GM08714 (cell line): ENCODE measurements around the gene OR10A4.
"Not testable (repeated sequence)": the region's sequence is repeated elsewhere in the genome, so short reads cannot be mapped to it uniquely, and the experiment has no call there.

Experiments used
- H3K4me3 ChIP-seq: fragments of 200-500 bp; sonication (Bioruptor generic); 2 replicates; pipeline ENCODE4 v1.5.1; 2014; ENCODE audit warnings: mild to moderate bottlenecking, low read length, inconsistent platforms
- ZNF274 ChIP-seq: IDR thresholded peaks from 2 replicates; pipeline ENCODE4 v1.6.1; 2012; ENCODE audit warnings: mild to moderate bottlenecking, low read depth, low read length

The OR10A4 gene

DNA sequence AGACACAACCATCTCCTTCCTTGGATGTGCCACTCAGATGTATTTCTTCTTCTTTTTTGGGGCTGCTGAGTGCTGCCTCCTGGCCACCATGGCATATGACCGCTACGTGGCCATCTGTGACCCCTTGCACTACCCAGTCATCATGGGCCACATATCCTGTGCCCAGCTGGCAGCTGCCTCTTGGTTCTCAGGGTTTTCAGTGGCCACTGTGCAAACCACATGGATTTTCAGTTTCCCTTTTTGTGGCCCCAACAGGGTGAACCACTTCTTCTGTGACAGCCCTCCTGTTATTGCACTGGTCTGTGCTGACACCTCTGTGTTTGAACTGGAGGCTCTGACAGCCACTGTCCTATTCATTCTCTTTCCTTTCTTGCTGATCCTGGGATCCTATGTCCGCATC, 489 bp downstream of the OR10A4 start:
- TF ChIP-seq ZNF274: no peak
- H3K4me3 ChIP-seq: no peak overlapping the region

DNA sequence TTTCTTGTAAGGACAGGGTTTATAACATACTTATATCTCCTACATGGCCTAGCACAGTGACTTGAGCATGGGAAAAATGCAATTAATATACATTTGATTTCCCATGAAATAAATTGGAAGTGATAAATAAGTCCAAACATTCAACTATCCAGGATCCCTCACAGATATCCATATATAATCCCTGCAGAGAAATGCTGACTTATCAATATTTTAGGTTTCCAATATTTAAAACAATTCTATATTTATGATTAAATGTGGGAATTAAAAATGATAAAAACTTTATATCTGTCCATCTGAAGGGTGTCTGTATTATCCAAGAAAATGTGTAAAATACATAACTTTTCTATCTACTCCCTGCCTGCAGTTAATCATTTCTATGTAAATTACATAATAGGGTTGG, 6.3 kb downstream of the OR10A4 start:
- no peak for TF ChIP-seq ZNF274
- no peak overlapping the region for H3K4me3 ChIP-seq

DNA sequence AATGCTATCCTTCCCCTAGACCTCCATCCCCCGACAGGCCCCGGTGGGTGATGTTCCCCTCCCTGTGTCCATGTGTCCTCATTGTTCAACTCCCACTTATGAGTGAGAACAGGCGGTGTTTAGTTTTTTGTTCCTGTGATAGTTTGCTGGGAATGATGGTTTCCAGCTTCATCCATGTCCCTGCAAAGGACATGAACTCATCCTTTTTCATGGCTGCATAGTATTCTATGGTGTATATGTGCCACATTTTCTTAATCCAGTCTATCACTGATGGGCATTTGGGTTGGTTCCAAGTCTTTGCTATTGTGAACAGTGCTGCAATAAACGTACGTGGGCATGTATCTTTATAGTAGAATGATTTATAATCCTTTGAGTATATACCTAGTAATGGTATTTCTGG, 11.3 kb downstream of the OR10A4 start:
- not testable (repeated sequence) for H3K4me3 ChIP-seq

DNA sequence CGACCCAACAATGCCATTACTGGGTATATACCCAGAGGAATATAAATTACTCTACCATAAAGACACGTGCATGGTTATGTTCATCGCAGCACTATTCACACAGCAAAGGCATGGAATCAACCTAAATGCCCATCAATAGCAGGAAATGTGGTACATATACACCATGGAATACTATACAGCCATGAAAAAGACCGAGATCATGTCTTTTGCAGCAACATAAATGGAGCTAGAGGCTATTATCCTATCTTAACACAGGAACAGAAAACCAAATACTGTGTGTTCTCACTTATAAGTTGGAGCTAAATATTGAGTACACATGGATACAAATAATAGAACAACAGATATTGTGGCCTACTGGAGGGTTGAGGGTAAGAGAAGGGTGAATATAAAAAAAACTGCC, 12.4 kb downstream of the OR10A4 start:
- H3K4me3 ChIP-seq: no peak overlapping the region
- TF ChIP-seq ZNF274: no peak

DNA sequence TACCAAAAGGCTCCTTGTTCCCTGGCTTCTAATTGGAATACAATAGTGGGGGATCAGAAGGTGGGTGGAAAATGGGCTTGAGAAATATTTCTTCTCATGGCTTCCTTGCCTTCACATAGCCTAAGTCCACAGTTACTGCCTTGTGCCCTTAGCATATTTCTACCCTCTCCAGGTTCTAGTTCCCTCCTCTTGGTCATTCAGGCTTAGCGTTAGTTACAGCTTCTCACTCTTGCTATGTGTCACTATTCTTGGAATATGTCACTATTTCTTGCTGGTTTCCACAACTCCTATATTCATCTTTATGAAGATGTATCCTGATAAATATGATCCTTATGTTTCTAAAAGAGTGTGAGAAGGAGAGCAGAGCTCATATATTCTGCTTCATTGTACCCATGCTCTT, 13.4 kb downstream of the OR10A4 start:
- no peak for TF ChIP-seq ZNF274
- no peak overlapping the region for H3K4me3 ChIP-seq

DNA sequence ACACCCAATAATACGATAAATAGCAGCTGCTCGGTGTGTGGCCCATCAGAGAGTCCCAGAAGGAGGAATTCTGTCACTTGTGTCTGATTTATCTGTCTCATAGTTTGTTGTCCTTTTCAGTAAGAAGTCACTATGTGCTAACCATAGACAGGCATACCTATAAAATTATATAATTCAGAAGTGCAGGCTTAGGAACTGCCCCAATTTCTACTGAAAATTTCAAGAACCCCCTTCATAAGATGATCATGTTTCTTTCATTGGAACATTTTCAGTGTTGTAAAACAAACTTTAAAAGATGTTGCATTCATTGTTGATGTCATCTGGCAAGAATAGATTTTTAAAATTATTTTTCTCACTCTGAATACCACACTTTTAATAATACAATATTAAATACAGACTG, 16.0 kb downstream of the OR10A4 start, which contains the start of gene OR2D2:
TSS of gene OR2D2 (minus strand) at position 101 of the 400 bp plus-strand sequence. CDS start at position 101, 0 bp downstream.
- TF ChIP-seq ZNF274: no peak
- H3K4me3 ChIP-seq: no peak within 1 kb of the TSS

DNA sequence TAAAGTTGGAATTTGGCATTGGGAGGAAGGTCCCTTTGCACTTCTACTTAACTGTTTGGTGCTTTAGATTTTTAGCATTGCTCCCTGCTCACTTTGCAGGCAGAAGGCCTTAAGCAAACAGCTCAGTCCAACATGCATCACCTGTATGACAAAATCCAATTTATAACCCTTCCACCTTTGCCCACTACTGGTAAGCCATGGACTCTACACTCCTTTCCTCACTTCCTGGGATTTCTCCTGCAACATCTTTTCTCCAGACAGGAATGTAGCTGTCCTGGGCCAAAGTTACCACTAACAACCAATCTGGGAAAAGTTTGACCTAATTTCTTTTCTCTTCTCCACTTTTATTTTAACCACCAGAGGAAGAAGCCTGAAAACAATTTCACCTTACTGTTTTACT, 17.7 kb downstream of the OR10A4 start:
- TF ChIP-seq ZNF274: no peak
- no peak overlapping the region for H3K4me3 ChIP-seq

DNA sequence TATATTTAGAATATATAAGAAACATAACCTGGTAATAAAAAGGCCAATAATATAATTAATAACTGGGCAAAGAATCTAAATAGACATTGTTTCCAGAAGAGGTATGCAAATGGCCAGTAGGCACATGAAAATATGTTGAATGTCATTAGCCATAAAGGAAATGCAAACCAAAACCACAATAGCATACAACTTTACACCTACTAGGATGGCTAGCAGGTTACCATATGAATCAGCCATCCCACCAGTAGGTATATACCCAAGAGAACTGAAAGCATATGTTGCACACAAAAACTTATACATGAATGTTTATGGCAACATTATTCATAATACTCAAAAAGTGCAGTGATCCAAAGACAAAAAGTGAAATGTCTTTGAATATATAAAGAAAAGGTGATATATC, 18.6 kb downstream of the OR10A4 start:
- H3K4me3 ChIP-seq: no peak overlapping the region
- no peak for TF ChIP-seq ZNF274

DNA sequence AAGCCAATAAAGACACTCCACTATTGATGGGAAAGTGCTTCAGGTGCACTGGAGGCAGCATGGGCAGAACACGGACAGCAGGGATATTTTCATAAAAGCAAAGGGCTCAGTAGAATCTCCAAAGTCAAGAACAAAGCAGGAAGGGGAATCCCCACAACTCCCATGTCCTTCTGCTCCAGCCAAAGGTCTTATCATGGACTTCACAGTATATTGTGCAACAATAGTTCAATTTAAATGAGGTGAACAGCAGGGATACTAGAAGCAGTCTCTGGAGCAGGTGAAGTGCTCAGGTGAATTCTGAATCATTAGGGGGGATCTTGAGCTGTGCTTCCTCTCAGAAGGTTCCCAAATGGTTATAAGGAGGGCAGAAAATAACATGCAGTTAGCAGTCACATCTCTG, 22.5 kb downstream of the OR10A4 start:
- no peak for TF ChIP-seq ZNF274
- H3K4me3 ChIP-seq: no peak overlapping the region

DNA sequence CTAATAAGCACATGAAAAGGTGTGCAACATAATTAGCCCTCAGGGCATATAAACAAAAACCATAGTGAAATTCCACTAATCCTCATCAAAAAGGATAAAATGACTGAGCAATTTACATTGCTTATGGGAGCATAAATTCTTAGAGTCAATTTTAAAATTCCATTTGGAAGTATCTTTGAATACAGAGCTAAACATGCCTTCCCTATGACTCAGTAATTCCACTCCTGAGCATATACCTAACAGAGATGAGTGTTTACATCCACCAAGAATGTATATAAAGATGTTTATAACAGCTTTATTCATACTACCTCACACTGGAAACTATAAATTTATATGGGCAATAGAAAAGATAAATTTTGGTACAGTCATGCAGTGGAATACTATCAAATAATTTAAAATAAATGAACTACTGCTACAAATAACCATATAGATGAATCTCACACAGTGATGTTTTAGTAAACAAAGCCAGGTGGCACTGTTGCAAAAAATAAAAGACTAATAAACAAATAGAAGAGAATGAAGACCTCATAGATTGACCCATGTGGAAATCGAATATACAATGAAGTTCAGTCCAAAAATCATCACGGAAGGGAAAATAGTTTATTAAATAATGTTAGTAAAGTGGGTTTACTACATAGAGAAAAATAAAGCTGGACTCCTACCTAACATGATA, 24.0 kb downstream of the OR10A4 start:
- no peak for TF ChIP-seq ZNF274
- H3K4me3 ChIP-seq: no peak overlapping the region

DNA sequence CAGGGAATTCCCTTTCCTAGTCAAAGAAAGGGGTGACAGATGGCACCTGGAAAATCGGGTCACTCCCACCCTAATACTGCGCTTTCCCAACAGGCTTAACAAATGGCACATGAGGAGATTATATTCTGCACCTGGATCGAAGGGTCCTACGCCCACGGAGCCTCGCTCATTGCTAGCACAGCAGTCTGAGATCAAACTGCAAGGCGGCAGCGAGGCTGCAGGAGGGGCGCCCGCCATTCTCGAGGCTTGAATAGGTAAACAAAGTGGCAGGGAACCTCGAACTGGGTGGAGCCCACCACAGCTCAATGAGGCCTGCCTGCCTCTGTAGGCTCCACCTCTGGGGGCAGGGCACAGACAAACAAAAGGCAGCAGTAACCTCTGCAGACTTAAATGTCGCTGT, 28.4 kb downstream of the OR10A4 start:
- H3K4me3 ChIP-seq: not testable (repeated sequence)

DNA sequence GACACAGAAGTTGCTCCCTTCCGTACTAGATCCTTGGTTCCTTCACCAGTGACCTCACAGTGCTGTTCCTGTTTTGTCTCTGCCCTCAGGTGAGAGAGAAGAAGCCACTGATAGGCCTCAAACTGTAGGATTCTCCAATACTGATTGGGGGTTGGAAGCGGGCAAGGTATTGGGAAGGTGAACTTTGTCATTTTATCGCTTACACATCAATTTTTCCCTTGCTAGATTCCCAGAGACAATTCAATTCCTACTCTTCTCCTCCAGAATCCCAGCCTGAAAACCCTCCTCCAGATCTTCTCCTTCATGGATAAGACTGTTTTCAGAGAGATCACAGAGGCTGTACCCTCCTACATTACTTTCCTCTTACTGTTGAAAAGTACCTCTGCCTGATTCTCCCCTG, 35.0 kb downstream of the OR10A4 start:
- TF ChIP-seq ZNF274: no peak
- no peak overlapping the region for H3K4me3 ChIP-seq

DNA sequence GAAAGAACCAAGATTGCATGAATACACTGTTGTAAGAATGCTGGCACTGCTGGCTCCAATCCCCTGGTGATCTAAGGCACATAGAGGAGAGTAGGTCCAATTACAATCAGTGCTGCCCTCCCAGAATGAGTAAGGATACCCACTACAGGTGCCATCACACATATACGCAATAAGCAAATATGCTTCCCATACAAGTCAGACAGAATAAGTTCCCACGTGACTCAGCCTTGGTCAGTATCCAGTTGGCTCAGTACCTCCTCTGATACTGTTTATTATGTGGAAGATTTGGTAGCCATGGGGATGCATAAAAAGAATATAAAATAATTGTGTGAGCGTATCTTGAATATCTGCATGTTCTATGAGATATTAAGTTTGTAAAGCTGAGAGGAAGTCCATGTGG, 35.5 kb downstream of the OR10A4 start:
- no peak overlapping the region for H3K4me3 ChIP-seq
- no peak for TF ChIP-seq ZNF274

DNA sequence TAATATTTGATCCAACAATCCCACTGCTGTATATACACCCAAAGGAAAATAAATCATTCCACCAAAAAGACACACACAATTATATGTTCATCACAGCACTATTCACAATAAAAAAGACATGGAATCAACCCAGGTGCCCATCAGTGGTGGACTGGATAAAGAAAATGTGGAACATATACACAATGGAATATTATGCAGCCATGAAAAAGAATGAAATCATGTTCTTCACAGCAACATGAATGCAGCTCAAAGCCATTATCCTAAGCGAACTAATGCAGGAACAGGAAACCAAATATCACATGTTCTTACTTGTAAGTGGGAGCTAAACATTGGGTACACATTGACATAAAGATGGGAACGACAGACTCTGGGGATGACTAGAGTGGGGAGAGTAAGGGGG, 43.3 kb downstream of the OR10A4 start:
- no peak overlapping the region for H3K4me3 ChIP-seq
- TF ChIP-seq ZNF274: no peak

DNA sequence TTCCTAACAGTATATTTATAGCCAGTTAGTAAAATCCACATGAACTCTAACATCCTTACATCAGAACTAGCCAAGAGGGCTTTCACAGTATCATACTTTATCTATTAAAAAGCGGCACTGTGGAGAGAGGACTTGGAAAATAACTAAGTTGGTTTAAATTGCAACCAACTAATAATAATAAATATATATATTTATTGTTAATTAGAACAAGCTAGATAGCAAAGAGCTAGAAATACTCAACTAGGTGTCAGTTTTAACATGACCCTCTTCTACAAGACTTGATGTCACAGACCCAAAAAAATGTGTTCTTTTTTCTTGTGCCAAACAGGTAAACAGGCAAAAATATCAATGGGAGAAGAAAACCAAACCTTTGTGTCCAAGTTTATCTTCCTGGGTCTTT, 44.3 kb downstream of the OR10A4 start, which contains the start of gene OR2D3:
TSS of gene OR2D3 (plus strand) at position 301 of the 400 bp plus-strand sequence. CDS start at position 301, 0 bp downstream.
- no peak for TF ChIP-seq ZNF274
- H3K4me3 ChIP-seq: no peak within 1 kb of the TSS

DNA sequence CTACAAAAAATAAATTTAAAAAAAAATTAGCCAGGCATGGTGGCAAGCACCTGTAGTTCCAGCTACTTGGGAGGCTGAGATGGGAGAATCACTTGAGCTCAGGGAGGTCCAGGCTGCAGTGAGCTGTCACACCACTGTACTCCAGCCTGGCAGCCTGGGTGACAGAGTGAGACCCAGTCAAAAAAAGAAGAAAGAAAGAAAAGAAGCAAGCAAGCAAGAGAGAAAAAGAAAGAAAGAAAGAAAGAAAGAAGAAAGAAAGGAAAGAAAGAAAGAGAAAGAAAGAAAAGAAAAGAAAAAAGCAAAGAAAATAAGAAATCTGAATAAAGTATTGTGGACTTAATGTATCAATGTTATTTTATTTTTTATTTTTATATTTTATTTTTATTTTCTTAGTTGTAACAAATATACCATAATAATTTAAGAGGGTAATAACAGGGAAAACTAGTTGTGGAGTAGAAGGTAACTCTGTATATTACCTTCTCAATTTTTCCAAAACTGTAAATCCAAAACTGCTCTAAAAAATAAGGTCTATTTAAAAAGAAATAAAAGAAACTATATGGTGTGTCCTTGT, 48.7 kb downstream of the OR10A4 start:
- no peak for TF ChIP-seq ZNF274
- H3K4me3 ChIP-seq: no peak overlapping the region
